Measurements from ENCODE around the gene TMEM59L. TPM values are rescaled to one million over a fixed set of nuclear protein-coding genes. Genes with fewer than 3 reads are reported as not detected.

TMEM59L gene
- total and polyA plus RNA-seq, 5 experiments from 2014 or later, result 0.09 to 0.27 TPM; not detected in 3

- POLR2A ChIA-PET, result no interaction called here
- Mint-ChIP-seq H3K27me3 (no peaks in the 10 kb centered on the region), H3K36me3 (no peaks in the 10 kb centered on the region), H3K9me3 (no peaks in the 10 kb centered on the region), H3K4me3 (peak overlapping the region in 1 of 10 donors; percentile 58), H3K4me1 (peaks cover 22 to 39% (median 34%) of the 10 kb centered on the region in 4 donors), H3K27ac (peak overlapping the region in 6 of 10 donors; percentile 1 to 69 (median 40))
- no peak for DNase-seq
- ATAC-seq, result no peak
These were observed 45.7 kb downstream of the TMEM59L start for GRCh38 chr19:18658366-18658855.

DNA sequence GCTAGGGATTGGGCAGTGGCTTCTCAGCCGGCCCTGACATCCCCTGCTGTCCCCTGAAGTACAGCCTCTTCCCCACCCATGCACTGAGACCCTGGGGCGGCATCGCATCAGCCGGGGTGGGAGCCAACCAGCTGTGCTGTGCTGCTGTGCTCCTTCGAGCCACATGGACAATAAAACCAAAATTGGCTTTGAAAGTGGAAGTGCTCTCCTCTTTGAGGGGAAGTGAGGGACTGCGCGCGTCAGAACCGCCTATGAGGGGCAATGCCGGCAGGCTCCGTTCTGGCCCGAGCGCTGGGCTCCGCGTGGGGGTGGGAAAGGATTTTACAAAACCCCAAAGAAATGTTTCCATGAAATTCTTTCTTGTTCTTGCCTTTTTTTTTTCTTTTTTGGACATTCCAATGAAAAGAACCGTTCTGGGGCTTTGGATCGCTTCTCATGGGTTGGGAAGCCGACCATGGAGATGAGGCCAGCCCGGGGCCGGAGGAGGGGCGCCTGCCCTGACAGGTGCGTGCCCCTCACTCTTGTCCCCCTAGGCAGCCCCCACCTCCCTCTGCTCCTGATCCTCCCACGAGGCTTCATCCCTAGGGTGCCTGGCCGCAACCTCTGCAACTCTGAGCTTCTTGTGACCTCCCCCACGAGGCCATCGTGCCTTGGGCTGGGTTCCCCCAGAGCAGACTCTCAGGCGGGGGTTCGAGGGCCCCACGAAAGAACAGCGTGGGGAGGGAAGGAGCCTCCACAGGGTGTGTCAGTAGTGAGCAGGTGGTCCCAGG is 46.8 kb downstream of the TMEM59L start:
- Mint-ChIP-seq H3K4me3 (peak overlapping the region in 1 of 10 donors; percentile 15), H3K27ac (peak overlapping the region in 6 of 10 donors; percentile 35 to 85 (median 68)), H3K36me3 (no peaks in the 10 kb centered on the region), H3K9me3 (no peaks in the 10 kb centered on the region), H3K27me3 (no peaks in the 10 kb centered on the region), H3K4me1 (peaks cover 30 to 48% (median 41%) of the 10 kb centered on the region in 4 donors)
- ATAC-seq (no peak), DNase-seq (no peak)
- POLR2A ChIA-PET, result no interaction called here

- Mint-ChIP-seq H3K9me3 (no peaks in the 10 kb centered on the region), H3K4me1 (peaks cover 35 to 49% (median 42%) of the 10 kb centered on the region in 4 donors), H3K4me3 (no peak overlapping the region), H3K27me3 (no peaks in the 10 kb centered on the region), H3K27ac (peak overlapping the region in 2 of 10 donors; percentile 43 to 46), H3K36me3 (no peaks in the 10 kb centered on the region)
- no peak for DNase-seq
- ATAC-seq, result no peak
- POLR2A ChIA-PET, result no interaction called here
These were observed 47.6 kb downstream of the TMEM59L start for GRCh38 chr19:18660051-18660910.

DNA sequence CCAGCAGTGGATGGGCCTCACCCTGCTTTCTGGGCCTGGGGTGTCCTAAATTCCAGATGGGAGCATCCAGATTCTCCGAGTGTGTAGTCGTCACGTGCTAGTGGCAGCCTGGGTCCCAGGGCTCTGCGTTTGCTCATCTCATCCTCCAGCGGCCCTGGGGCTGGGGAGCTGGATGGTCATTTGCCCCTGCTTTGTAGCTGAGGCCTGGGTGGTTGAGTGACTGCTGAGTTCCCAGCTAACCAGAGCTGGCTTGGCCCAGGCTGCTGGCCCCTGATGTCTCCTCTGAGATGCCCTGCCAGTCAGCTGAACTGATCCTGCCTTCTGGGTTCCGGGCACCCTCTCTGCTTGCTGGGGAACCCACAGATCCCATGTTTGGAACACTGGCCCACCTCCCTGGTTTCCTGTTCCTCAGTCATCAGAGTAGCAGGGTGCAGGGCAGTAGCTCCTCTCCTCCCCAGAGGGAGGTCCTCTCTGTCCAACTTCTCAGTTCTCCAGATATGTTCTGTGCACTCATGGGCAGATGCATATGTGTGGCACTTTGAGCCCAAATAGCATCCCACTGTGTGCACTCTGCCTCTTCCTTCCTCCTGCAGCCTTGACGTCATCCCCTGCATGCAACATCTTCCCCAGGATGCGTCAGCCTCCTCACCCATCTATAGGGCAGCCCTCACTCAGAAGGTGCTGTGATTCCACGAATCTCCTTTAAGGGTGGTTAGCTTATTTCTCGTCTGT is 48.4 kb downstream of the TMEM59L start:
- POLR2A ChIA-PET, result no interaction called here
- no peak overlapping the region for H3K4me3 Mint-ChIP-seq
- no peak for DNase-seq
- no peaks in the 10 kb centered on the region for H3K27me3 Mint-ChIP-seq
- H3K4me1 Mint-ChIP-seq, result peaks cover 35 to 52% (median 43%) of the 10 kb centered on the region in 4 donors
- H3K36me3 Mint-ChIP-seq, result no peaks in the 10 kb centered on the region
- no peak for ATAC-seq
- H3K27ac Mint-ChIP-seq, result peak overlapping the region in 7 of 10 donors; percentile 10 to 80 (median 41)
- no peaks in the 10 kb centered on the region for H3K9me3 Mint-ChIP-seq

DNA sequence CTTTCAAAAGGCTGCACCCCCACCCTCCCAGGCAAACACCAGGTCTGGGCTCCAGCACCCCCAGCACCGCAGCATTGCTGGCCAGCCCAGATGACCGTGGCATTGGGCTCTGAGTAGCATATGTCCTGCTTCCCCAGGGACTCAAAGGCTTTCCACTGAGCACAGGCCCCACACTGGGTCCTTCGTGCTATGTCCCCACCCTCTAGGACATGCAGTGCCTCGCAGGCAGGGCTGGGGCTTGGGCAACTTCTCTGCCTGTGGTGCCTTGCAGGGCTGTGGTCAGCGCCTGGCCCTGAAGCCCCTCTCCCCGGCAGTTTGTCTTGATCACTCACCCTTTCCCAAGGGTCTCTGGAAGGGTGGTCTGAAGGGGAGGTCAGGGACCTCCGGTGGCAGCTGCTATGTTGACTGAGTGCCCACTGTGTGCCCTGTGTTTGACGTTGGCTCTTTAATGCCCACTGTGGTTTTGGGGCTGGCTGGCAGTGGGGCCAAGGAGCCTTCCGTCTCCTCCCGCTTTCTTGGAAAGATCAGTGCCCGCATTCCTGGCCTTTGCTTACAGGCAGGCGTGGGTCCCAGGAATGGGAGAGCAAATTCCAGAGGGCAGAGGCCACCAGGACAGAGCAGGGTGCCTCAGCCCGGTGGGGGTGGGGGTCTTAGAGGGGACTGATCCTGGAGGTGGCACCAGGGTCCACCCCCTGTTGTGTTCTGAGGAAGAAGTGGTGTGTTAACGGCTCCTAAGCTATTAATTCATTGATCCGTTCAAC is 50.5 kb downstream of the TMEM59L start:
- no peaks in the 10 kb centered on the region for H3K27me3 Mint-ChIP-seq
- POLR2A ChIA-PET, result interaction anchor here (0.5 kb wide), 1 partner anchor 384 kb away, joined by 5 read pairs; no protein-coding TSS in a partner anchor
- no peaks in the 10 kb centered on the region for H3K9me3 Mint-ChIP-seq
- H3K36me3 Mint-ChIP-seq, result peaks cover 0 to 11% (median 0%) of the 10 kb centered on the region in 3 donors
- H3K27ac Mint-ChIP-seq, result peak overlapping the region in 6 of 10 donors; percentile 6 to 93 (median 52)
- DNase-seq (no peak), ATAC-seq (no peak)
- peak overlapping the region in 3 of 10 donors; percentile 24 to 67 (median 26) for H3K4me3 Mint-ChIP-seq
- H3K4me1 Mint-ChIP-seq, result peaks cover 28 to 42% (median 36%) of the 10 kb centered on the region in 4 donors

DNA sequence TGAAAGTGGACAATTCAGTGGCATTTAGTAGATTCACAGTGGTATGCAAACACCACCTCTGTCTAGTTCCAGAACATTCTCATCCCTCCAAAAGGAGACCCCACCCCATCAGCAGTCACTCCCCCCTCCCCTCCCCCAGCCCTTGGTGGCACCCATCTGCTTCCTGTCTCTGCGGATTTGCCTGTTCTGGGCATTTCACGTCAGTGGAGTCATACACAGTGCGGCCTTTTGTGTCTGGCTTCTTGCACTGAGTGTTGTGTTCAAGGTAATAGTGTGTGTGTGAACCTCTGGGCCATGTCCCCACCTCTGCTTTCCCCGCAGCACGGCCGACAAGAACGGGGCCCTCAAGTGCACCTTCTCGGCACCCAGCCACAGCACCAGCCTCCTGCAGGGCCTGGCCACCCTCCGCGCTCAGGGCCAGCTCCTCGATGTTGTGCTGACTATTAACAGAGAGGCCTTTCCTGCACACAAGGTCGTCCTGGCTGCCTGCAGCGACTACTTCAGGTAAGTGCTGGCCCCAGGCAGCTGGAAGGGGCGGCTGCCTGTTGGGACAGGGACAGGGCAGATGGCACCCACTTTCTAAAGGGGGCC is 51.4 kb downstream of the TMEM59L start:
- H3K4me3 Mint-ChIP-seq, result peak overlapping the region; percentile 36 to 85 (median 68)
- H3K4me1 Mint-ChIP-seq, result peaks cover 20 to 33% (median 28%) of the 10 kb centered on the region in 4 donors
- POLR2A ChIA-PET, result interaction anchor here (0.7 kb wide), 1 partner anchor 37 kb away, joined by 3 read pairs; no protein-coding TSS in a partner anchor

DNA sequence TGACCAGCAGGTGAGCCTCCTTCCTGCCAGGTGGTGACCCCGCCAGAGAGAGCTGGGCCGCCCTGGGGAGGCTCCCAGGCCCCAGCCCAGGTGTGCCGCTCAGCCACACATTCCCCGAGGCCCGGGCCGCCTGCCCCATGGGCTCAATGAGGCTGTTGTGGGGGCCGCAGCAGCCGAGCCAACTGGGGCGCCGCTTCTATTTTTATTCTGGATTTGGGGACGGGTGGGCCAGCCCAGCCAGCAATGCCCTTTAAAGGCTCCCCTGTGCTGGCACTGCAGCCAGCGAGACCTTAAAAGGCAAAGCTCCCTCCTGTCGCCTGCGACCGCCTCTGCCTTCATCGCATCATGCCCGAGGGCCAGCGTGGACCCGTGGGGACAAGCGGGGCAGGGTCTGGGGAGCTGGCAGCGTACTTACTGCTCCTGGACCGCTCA is 53.1 kb downstream of the TMEM59L start:
- Mint-ChIP-seq H3K4me1 (peaks cover 19 to 33% (median 25%) of the 10 kb centered on the region in 4 donors), H3K9me3 (no peaks in the 10 kb centered on the region), H3K4me3 (peak overlapping the region in 1 of 10 donors; percentile 10), H3K27ac (peak overlapping the region in 2 of 10 donors; percentile 24 to 59), H3K27me3 (no peaks in the 10 kb centered on the region), H3K36me3 (peaks cover 0 to 22% (median 7%) of the 10 kb centered on the region in 3 donors)
- POLR2A ChIA-PET, result no interaction called here
- ATAC-seq, result no peak
- DNase-seq, result no peak

More for the DNA sequence above, 51.4 kb downstream of the TMEM59L start:
- ATAC-seq (peak; percentile 67 to 91), DNase-seq (peak in 6 of 10 donors; percentile 26 to 45 (median 33))
- Mint-ChIP-seq H3K27me3 (no peaks in the 10 kb centered on the region), H3K9me3 (no peaks in the 10 kb centered on the region), H3K36me3 (peaks cover 0 to 11% (median 0%) of the 10 kb centered on the region in 3 donors), H3K27ac (peak overlapping the region; percentile 43 to 93 (median 80))

GRCh38 chr19:18666317-18666716 is 53.6 kb downstream of the TMEM59L start:
- DNase-seq, result no peak
- H3K4me3 Mint-ChIP-seq, result peak overlapping the region in 2 of 10 donors; percentile 10 to 24
- POLR2A ChIA-PET, result no interaction called here
- H3K27ac Mint-ChIP-seq, result peak overlapping the region in 2 of 10 donors; percentile 24 to 59
- ATAC-seq, result no peak
- H3K36me3 Mint-ChIP-seq, result peaks cover 0 to 22% (median 7%) of the 10 kb centered on the region in 3 donors
- no peaks in the 10 kb centered on the region for H3K9me3 Mint-ChIP-seq
- no peaks in the 10 kb centered on the region for H3K27me3 Mint-ChIP-seq
- peaks cover 17 to 32% (median 22%) of the 10 kb centered on the region in 4 donors for H3K4me1 Mint-ChIP-seq

DNA sequence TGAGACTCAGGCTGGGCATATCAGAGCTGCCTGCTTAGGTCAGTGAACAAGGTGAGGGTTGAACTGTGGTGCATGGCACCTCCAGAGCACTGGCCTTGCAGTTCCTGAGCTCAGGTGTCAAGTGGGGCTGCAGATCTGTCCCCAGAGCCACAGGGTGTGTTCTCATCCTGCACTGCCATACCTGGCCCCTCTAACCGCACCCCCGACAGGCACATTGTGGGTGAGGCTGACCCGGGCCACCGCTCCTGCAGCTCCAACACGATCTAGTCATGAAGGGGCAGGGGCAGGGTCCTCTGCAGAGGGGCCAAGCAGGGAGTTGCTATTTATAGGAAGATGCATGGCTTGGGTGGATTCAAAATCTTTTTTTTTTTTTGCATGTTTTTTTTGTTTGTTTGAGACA is 54.1 kb downstream of the TMEM59L start:
- no peak overlapping the region for H3K4me3 Mint-ChIP-seq
- H3K36me3 Mint-ChIP-seq, result peaks cover 0 to 22% (median 7%) of the 10 kb centered on the region in 3 donors
- POLR2A ChIA-PET, result no interaction called here
- no peak for DNase-seq
- peaks cover 14 to 32% (median 19%) of the 10 kb centered on the region in 4 donors for H3K4me1 Mint-ChIP-seq
- peak overlapping the region in 1 of 10 donors; percentile 38 for H3K27ac Mint-ChIP-seq
- no peaks in the 10 kb centered on the region for H3K9me3 Mint-ChIP-seq
- ATAC-seq, result no peak
- no peaks in the 10 kb centered on the region for H3K27me3 Mint-ChIP-seq

DNA sequence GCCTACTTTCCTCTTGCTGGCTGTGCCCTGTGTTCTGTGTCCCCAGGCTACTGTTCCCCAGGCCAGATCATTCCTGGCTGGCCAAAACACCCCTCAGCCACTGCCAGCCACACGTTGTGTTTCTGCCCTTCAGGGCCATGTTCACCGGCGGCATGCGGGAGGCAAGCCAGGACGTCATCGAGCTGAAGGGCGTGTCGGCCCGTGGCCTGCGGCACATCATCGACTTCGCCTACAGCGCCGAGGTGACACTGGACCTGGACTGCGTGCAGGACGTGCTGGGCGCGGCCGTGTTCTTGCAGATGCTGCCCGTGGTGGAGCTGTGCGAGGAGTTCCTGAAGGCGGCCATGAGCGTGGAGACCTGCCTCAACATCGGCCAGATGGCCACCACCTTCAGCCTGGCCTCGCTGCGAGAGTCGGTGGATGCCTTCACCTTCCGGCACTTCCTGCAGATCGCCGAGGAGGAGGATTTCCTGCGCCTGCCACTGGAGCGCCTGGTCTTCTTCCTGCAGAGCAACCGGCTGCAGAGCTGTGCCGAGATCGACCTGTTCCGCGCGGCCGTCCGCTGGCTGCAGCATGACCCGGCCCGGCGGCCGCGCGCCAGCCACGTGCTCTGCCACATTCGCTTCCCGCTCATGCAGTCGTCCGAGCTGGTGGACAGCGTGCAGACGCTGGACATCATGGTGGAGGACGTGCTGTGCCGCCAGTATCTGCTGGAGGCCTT is 55.0 kb downstream of the TMEM59L start:
- H3K4me3 Mint-ChIP-seq, result no peak overlapping the region
- ATAC-seq (no peak), DNase-seq (no peak)
- H3K4me1 Mint-ChIP-seq, result peaks cover 10 to 29% (median 19%) of the 10 kb centered on the region in 4 donors
- H3K9me3 Mint-ChIP-seq, result no peaks in the 10 kb centered on the region
- peaks cover 0 to 25% (median 7%) of the 10 kb centered on the region in 3 donors for H3K36me3 Mint-ChIP-seq
- peak overlapping the region in 1 of 10 donors; percentile 20 for H3K27ac Mint-ChIP-seq
- H3K27me3 Mint-ChIP-seq, result no peaks in the 10 kb centered on the region
- POLR2A ChIA-PET, result no interaction called here

DNA sequence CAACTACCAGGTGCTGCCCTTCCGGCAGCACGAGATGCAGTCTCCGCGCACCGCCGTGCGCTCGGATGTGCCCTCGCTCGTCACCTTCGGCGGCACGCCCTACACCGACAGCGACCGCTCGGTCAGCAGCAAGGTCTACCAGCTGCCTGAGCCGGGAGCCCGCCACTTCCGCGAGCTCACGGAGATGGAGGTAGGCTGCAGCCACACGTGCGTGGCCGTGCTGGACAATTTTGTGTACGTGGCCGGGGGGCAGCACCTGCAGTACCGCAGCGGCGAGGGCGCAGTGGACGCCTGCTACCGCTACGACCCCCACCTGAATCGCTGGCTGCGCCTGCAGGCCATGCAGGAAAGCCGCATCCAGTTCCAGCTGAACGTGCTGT is 55.6 kb downstream of the TMEM59L start:
- DNase-seq (no peak), ATAC-seq (no peak)
- Mint-ChIP-seq H3K4me3 (no peak overlapping the region), H3K9me3 (no peaks in the 10 kb centered on the region), H3K27ac (no peak overlapping the region), H3K36me3 (peaks cover 0 to 25% (median 7%) of the 10 kb centered on the region in 3 donors), H3K27me3 (no peaks in the 10 kb centered on the region), H3K4me1 (peaks cover 10 to 27% (median 16%) of the 10 kb centered on the region in 4 donors)
- POLR2A ChIA-PET, result no interaction called here
